HG03469 (cell line): ENCODE results near the gene TMTC4.
A peak's percentile ranks its signal among the peaks of the same experiment; 100 is the strongest.
"Not testable (repeated sequence)": the region's sequence is repeated elsewhere in the genome, so short reads cannot be mapped to it uniquely, and the experiment has no call there.

Experiments
- ATAC-seq: cut with Tn5 transposase; IDR thresholded peaks from one replicate; pipeline ENCODE4 v1.9.1; 2021; ENCODE audit warnings: mild to moderate bottlenecking, moderate library complexity, moderate number of reproducible peaks; ENCODE audit not compliant: unreplicated experiment

The TMTC4 gene

GRCh38 chr13:100674572-100674871 is at the start of gene TMTC4:
TSS of gene TMTC4 (minus strand) at chr13:100674795. CDS start at chr13:100670362, 4,433 bp downstream.
- ATAC-seq, result peak; percentile 22

GRCh38 chr13:100722517-100722916 is 47.9 kb upstream of the TMTC4 start:
- no peak for ATAC-seq

- no peak for ATAC-seq
Observed at GRCh38 chr13:100721885-100722512, 47.4 kb upstream of the TMTC4 start.

- ATAC-seq, result no peak
Observed at GRCh38 chr13:100715604-100716003, 41.0 kb upstream of the TMTC4 start.

- ATAC-seq, result no peak
Observed at GRCh38 chr13:100714478-100714877, 39.9 kb upstream of the TMTC4 start.

- no peak for ATAC-seq
Observed at GRCh38 chr13:100710176-100710575, 35.6 kb upstream of the TMTC4 start.

- ATAC-seq, result no peak
Observed at GRCh38 chr13:100707818-100708740, 33.5 kb upstream of the TMTC4 start.

GRCh38 chr13:100698331-100698730 is 23.7 kb upstream of the TMTC4 start:
- ATAC-seq, result not testable (repeated sequence)

GRCh38 chr13:100695509-100695773 is 20.8 kb upstream of the TMTC4 start:
- ATAC-seq, result no peak

- ATAC-seq, result no peak
Observed at GRCh38 chr13:100694722-100695508, 20.3 kb upstream of the TMTC4 start.

- ATAC-seq, result no peak
Observed at GRCh38 chr13:100689191-100689590, 14.6 kb upstream of the TMTC4 start.

- no peak for ATAC-seq
Observed at GRCh38 chr13:100680131-100680530, 5.5 kb upstream of the TMTC4 start.

- not testable (repeated sequence) for ATAC-seq
Observed at GRCh38 chr13:100677128-100677527, 2.5 kb upstream of the TMTC4 start.

- ATAC-seq, result no peak
Observed at GRCh38 chr13:100675661-100676129, 1.1 kb upstream of the TMTC4 start.

- peak; percentile 94 for ATAC-seq
Observed at GRCh38 chr13:100674872-100675660, 471 bp upstream of the TMTC4 start.

GRCh38 chr13:100673713-100674571 is 653 bp downstream of the TMTC4 start:
- peak; percentile 21 for ATAC-seq

GRCh38 chr13:100673376-100673712 is 1.3 kb downstream of the TMTC4 start:
- no peak for ATAC-seq

GRCh38 chr13:100671389-100672182 is 3.0 kb downstream of the TMTC4 start:
- ATAC-seq, result no peak

GRCh38 chr13:100668408-100668807 is 6.2 kb downstream of the TMTC4 start:
- no peak for ATAC-seq
